SU-DHL-6 (cell line): ENCODE data around the gene HEBP2.

Source experiments
- CTCF ChIP-seq: fragments of 200-600 bp; sonication (generic); IDR thresholded peaks from one replicate; pipeline ENCODE4 v1.5.1; 2017; ENCODE audit warnings: antibody characterized with exemption, mild to moderate bottlenecking, low read length, moderate library complexity; ENCODE audit not compliant: insufficient read depth, poor library complexity, severe bottlenecking
- EZH2phosphoT487 ChIP-seq: fragments of 200-600 bp; sonication (generic), shearing (Covaris generic); conservative IDR thresholded peaks from 2 replicates; pipeline ENCODE4 v1.6.1; 2018; ENCODE audit warnings: mild to moderate bottlenecking, antibody characterized with exemption, low read length, moderate library complexity, mixed read lengths

GRCh38 chr6:138430361-138431145 is 26.5 kb downstream of the HEBP2 start:
- no peak for TF ChIP-seq EZH2phosphoT487
- TF ChIP-seq CTCF: no peak
